Vagina (tissue), 2 donors: ENCODE measurements around the gene MED17. TPM values are rescaled to one million over a fixed set of nuclear protein-coding genes. Genes with fewer than 3 reads are reported as not detected.

Source experiments
- DNase-seq, 2 donors: peaks; one replicate each; pipeline ENCODE4 v3.0.0-alpha.2; 2017; ENCODE audit errors: extremely low spot score in 2 of 2
- H3K27ac ChIP-seq: fragments of 200-600 bp; sonication (generic); one replicate; pipeline ENCODE4 v1.5.1; 2019
- H3K27me3 ChIP-seq: fragments of 200-600 bp; sonication (generic); one replicate; pipeline ENCODE4 v1.5.1; 2019
- H3K36me3 ChIP-seq, 2 donors: fragments of 200-600 bp; sonication (generic); one replicate each; pipeline ENCODE4 v1.5.1; 2017 to 2019
- H3K4me1 ChIP-seq: fragments of 200-600 bp; sonication (generic); one replicate; pipeline ENCODE4 v1.5.1; 2019
- H3K4me3 ChIP-seq, 2 donors: fragments of 200-600 bp; sonication (generic); 1 replicate in 1 of 2; 2 replicates in 1 of 2; pipeline ENCODE4 v1.5.1; 2016 to 2019
- H3K9me3 ChIP-seq: fragments of 200-600 bp; sonication (generic); one replicate; pipeline ENCODE4 v1.5.1; 2019
- POLR2A ChIP-seq, 2 donors: fragments of 450-650 bp; IDR thresholded peaks; one replicate each; pipeline ENCODE4 v1.6.1; 2017; ENCODE audit warnings: antibody characterized with exemption in 2 of 2, mild to moderate bottlenecking in 2 of 2, moderate library complexity in 2 of 2
- POLR2AphosphoS5 ChIP-seq, 2 donors: sonication (generic); formaldehyde crosslinking; IDR thresholded peaks; one replicate each; pipeline ENCODE4 v1.9.0; 2017; ENCODE audit warnings: antibody characterized with exemption in 2 of 2, mild to moderate bottlenecking in 2 of 2, low read depth in 1 of 2; ENCODE audit not compliant: insufficient read depth in 1 of 2
- intact Hi-C: fragments of 100-400 bp; cut with DNase I; formaldehyde crosslinking; loops from one replicate; pipeline ENCODE4 v1.15.1; 2023
- total RNA-seq: library from RNA; depleted of rRNA; stranded (reverse); fragments of >200 nt; gene quantifications from one replicate; pipeline ENCODE4 v1.2.3, GENCODE V29; 2016
- TF ChIP-seq, protein P1 (sequence below), 3 experiments: fragments of 450-650 bp in 2 of 3; fragments of 200-600 bp in 1 of 3; sonication (generic) in 1 of 3; IDR thresholded peaks; one replicate each; pipeline ENCODE4 v1.5.1; 2017 to 2019; ENCODE audit warnings: antibody characterized with exemption in 3 of 3, mild to moderate bottlenecking in 2 of 3, moderate library complexity in 2 of 3

The MED17 gene
- total RNA-seq, 1 donor from 2014 or later: 29.0 TPM

DNA sequence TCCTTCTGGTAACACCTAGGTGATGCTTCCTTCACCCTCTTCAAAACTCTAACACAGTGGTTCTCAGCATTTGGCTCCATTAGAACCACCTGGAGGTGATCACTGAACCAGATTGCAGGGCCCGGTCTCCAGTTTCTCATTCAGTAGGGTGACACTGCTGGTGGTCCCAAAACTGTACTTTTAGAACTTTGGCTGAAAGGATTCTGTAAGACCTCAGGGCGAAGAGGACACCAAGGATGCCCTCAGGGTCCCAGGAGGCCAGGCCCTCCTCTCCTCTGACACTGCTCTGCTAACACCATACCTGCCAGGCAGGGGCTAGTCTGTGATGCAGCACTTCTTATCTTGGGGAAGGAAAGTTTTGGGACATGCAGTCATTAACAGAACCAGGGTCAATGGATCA is 57.4 kb downstream of the MED17 start:
- Histone ChIP-seq H3K4me1 (no peaks in the 10 kb centered on the region), H3K27ac (no peak overlapping the region), H3K27me3 (no peaks in the 10 kb centered on the region), H3K4me3 (no peak overlapping the region), H3K36me3 (no peaks in the 10 kb centered on the region), H3K9me3 (no peaks in the 10 kb centered on the region)
- TF ChIP-seq POLR2A (IDR thresholded peaks at IDR 0.05) (no peak), POLR2AphosphoS5 (IDR thresholded peaks at IDR 0.05; ENCODE audit: insufficient read depth in 1 of 2, low read depth in 1 of 2) (no peak)
- TF ChIP-seq, protein P1, sequence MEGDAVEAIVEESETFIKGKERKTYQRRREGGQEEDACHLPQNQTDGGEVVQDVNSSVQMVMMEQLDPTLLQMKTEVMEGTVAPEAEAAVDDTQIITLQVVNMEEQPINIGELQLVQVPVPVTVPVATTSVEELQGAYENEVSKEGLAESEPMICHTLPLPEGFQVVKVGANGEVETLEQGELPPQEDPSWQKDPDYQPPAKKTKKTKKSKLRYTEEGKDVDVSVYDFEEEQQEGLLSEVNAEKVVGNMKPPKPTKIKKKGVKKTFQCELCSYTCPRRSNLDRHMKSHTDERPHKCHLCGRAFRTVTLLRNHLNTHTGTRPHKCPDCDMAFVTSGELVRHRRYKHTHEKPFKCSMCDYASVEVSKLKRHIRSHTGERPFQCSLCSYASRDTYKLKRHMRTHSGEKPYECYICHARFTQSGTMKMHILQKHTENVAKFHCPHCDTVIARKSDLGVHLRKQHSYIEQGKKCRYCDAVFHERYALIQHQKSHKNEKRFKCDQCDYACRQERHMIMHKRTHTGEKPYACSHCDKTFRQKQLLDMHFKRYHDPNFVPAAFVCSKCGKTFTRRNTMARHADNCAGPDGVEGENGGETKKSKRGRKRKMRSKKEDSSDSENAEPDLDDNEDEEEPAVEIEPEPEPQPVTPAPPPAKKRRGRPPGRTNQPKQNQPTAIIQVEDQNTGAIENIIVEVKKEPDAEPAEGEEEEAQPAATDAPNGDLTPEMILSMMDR (IDR thresholded peaks at IDR 0.05): no peak
- no peak for DNase-seq
- intact Hi-C loops: no loop called here

DNA sequence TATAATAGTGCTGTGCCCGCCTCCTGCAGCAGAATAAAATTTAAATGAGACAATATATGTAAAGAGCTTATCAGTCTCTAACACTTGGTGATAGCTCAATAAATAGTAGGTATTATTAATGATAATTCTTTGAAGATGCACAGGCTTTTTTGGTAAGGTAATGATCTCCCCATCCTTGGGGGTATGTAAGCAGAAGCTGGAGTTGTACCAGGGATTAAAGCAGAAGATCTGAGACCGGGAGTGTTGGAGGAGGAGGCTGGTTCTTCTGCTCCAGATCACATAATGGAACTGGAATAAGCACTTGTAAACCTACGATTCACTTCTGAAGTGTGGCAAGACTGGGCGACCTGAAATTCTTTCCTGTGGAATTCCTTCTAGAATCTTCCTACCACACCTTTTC is 58.0 kb downstream of the MED17 start:
- no peak overlapping the region for H3K4me3 ChIP-seq
- no peaks in the 10 kb centered on the region for H3K9me3 ChIP-seq
- TF ChIP-seq, protein P1 (IDR thresholded peaks at IDR 0.05): no peak
- TF ChIP-seq POLR2A (IDR thresholded peaks at IDR 0.05) (no peak), POLR2AphosphoS5 (IDR thresholded peaks at IDR 0.05; ENCODE audit: insufficient read depth in 1 of 2, low read depth in 1 of 2) (no peak)
- H3K4me1 ChIP-seq: no peaks in the 10 kb centered on the region
- DNase-seq: no peak
- intact Hi-C loops: no loop called here
- no peaks in the 10 kb centered on the region for H3K27me3 ChIP-seq
- no peaks in the 10 kb centered on the region for H3K36me3 ChIP-seq
- H3K27ac ChIP-seq: no peak overlapping the region

DNA sequence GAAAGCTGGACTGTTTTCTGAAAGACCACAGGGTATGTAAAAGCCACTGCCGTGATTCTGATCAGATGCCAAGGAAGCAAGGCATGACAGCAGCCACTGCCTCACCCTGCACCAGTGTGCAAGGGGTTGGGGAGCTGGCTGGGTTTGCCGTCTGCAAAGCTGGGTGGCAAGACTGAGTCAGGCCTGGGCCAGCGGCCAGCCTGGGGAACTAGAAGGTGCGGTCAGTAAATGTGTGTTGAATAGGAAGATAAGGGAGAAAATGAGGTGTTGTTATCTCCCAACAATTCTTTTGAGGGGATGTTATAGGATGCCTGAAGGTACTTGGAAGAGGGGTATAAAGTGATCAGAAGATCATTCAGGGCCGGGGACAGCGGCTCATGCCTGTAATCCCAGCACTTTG is 58.4 kb downstream of the MED17 start:
- no peaks in the 10 kb centered on the region for H3K27me3 ChIP-seq
- H3K27ac ChIP-seq: no peak overlapping the region
- no peaks in the 10 kb centered on the region for H3K4me1 ChIP-seq
- intact Hi-C loops: no loop called here
- TF ChIP-seq, protein P1 (IDR thresholded peaks at IDR 0.05): no peak
- TF ChIP-seq POLR2A (IDR thresholded peaks at IDR 0.05) (no peak), POLR2AphosphoS5 (IDR thresholded peaks at IDR 0.05; ENCODE audit: insufficient read depth in 1 of 2, low read depth in 1 of 2) (no peak)
- DNase-seq: no peak
- H3K9me3 ChIP-seq: no peaks in the 10 kb centered on the region
- H3K4me3 ChIP-seq: no peak overlapping the region
- H3K36me3 ChIP-seq: no peaks in the 10 kb centered on the region

DNA sequence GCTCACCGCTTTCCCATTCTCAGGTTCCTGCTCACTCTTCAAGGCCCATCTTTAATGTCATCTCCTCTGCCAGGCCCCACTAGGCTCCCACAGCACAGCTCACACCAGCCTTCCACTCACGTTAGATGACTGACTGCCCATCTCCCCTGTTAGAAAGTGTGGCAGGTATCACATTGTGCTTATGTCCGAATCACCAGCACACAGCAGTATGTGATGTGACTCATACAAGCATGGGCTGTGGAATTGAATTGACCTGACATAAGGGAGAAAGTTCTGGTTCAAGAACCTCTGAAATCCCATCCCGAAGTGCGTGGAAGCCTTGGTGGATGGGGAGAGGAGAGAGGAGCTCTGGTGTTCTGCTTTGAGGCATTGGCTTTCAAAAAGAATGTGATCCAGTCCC is 59.8 kb downstream of the MED17 start:
- Histone ChIP-seq H3K9me3 (no peaks in the 10 kb centered on the region), H3K27me3 (no peaks in the 10 kb centered on the region), H3K4me1 (no peaks in the 10 kb centered on the region), H3K36me3 (no peaks in the 10 kb centered on the region), H3K27ac (no peak overlapping the region), H3K4me3 (no peak overlapping the region)
- no peak for TF ChIP-seq POLR2A (IDR thresholded peaks at IDR 0.05)
- no peak for TF ChIP-seq POLR2AphosphoS5 (IDR thresholded peaks at IDR 0.05; ENCODE audit: insufficient read depth in 1 of 2, low read depth in 1 of 2)
- TF ChIP-seq, protein P1 (IDR thresholded peaks at IDR 0.05): no peak
- intact Hi-C loops: no loop called here
- DNase-seq: no peak

DNA sequence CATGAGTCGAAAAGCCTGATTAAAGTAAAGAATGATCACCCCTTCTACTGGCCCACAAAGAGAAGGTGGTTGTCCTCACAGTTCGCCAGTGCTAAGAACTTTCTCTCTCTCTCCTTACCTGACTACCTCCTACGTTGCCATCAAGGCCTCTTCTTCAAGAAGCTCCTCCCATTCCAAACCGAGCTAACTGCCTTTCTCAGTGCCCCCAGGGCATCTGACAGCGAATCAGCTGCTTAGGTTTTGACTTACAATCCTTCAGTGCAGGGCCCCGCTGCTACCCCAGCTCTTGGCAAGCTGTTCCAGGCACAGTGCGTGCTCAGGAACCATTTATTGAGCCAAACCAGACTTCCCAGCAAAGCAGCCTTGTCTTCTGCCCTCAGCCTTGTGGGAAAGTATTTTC is 60.5 kb downstream of the MED17 start:
- TF ChIP-seq, protein P1 (IDR thresholded peaks at IDR 0.05): no peak
- no peak for TF ChIP-seq POLR2A (IDR thresholded peaks at IDR 0.05)
- no peak for TF ChIP-seq POLR2AphosphoS5 (IDR thresholded peaks at IDR 0.05; ENCODE audit: insufficient read depth in 1 of 2, low read depth in 1 of 2)
- no peak for DNase-seq
- no peak overlapping the region for H3K4me3 ChIP-seq
- H3K36me3 ChIP-seq: no peaks in the 10 kb centered on the region
- intact Hi-C loops: no loop called here
- H3K27ac ChIP-seq: no peak overlapping the region
- no peaks in the 10 kb centered on the region for H3K9me3 ChIP-seq
- H3K27me3 ChIP-seq: no peaks in the 10 kb centered on the region
- peaks cover 3% of the 10 kb centered on the region for H3K4me1 ChIP-seq
